CD8-positive, alpha-beta memory T cell (primary cell): Measurements from ENCODE around the gene ERG. TPM values are rescaled to one million over a fixed set of nuclear protein-coding genes. Genes with fewer than 3 reads are reported as not detected.
A peak's percentile ranks its signal among the peaks of the same experiment; 100 is the strongest.

Source experiments
- CTCF ChIA-PET: fragments of 350-600 bp; sonication (Branson Sonifier 250); formaldehyde crosslinking; loops from one replicate; lab custom pipeline; 2021; ENCODE audit warnings: antibody characterized with exemption; lab: Charles Lee
- POLR2A ChIA-PET: fragments of 350-600 bp; sonication (Branson Sonifier 250); formaldehyde crosslinking; loops from one replicate; lab custom pipeline; 2021; ENCODE audit warnings: antibody characterized with exemption; lab: Charles Lee
- DNase-seq, 5 donors: peaks; one replicate each; pipeline versions ENCODE4 v3.0.0 to v3.0.0-alpha.2; 2020 to 2022; ENCODE audit warnings: mixed read lengths in 1 of 5
- H3K27ac ChIP-seq: one replicate; pipeline ENCODE4 v1.7.0; 2013; ENCODE audit warnings: low read depth, mild to moderate bottlenecking, low read length, moderate library complexity
- H3K27me3 ChIP-seq: 2 replicates; pipeline ENCODE4 v1.7.0; 2013; ENCODE audit warnings: low read length, mild to moderate bottlenecking; ENCODE audit not compliant: insufficient read depth, poor library complexity, severe bottlenecking
- H3K36me3 ChIP-seq: 2 replicates; pipeline ENCODE4 v1.7.0; 2013; ENCODE audit warnings: mild to moderate bottlenecking, low read length, moderate library complexity; ENCODE audit not compliant: insufficient read depth
- H3K4me1 ChIP-seq: 2 replicates; pipeline ENCODE4 v1.7.0; 2013; ENCODE audit warnings: mild to moderate bottlenecking, low read length, moderate library complexity; ENCODE audit not compliant: insufficient read depth
- H3K4me3 ChIP-seq: 2 replicates; pipeline ENCODE4 v1.7.0; 2013; ENCODE audit warnings: mild to moderate bottlenecking, low read length
- H3K9me3 ChIP-seq: 2 replicates; pipeline ENCODE4 v1.7.0; 2013; ENCODE audit warnings: mild to moderate bottlenecking, low read length
- H3K27ac Mint-ChIP-seq, 8 donors: one replicate each; pipeline ENCODE4 v1.8.0; 2020 to 2021; ENCODE audit warnings: mixed read lengths in 8 of 8, mild to moderate bottlenecking in 6 of 8, inconsistent platforms in 3 of 8, moderate library complexity in 3 of 8
- H3K27me3 Mint-ChIP-seq, 2 donors: one replicate each; pipeline ENCODE4 v1.8.0; 2020 to 2021; ENCODE audit warnings: mixed read lengths in 2 of 2, mild to moderate bottlenecking in 1 of 2, moderate library complexity in 1 of 2
- H3K36me3 Mint-ChIP-seq, 3 donors: one replicate each; pipeline ENCODE4 v1.8.0; 2020 to 2021; ENCODE audit warnings: mixed read lengths in 3 of 3, inconsistent platforms in 1 of 3, mild to moderate bottlenecking in 1 of 3
- H3K4me1 Mint-ChIP-seq, 3 donors: one replicate each; pipeline ENCODE4 v1.8.0; 2020 to 2021; ENCODE audit warnings: mixed read lengths in 3 of 3, inconsistent platforms in 1 of 3, mild to moderate bottlenecking in 1 of 3
- H3K4me3 Mint-ChIP-seq, 7 donors: one replicate each; pipeline ENCODE4 v1.8.0; 2020 to 2021; ENCODE audit warnings: mixed read lengths in 7 of 7, mild to moderate bottlenecking in 6 of 7, moderate library complexity in 4 of 7, inconsistent platforms in 2 of 7
- H3K9me3 Mint-ChIP-seq, 5 donors: one replicate each; pipeline ENCODE4 v1.8.0; 2020 to 2022; ENCODE audit warnings: mixed read lengths in 5 of 5, mild to moderate bottlenecking in 3 of 5, moderate library complexity in 2 of 5, inconsistent platforms in 1 of 5
- polyA plus RNA-seq: library from polyadenylated mRNA; unstranded; fragments of 300-500 nt; fragmentation: Illumina TruSeq; gene quantifications from one replicate; pipeline ENCODE4 v1.2.3, GENCODE V29; 2021
- total RNA-seq, 2 experiments: library from RNA; stranded (reverse); gene quantifications; one replicate each; pipeline ENCODE4 v1.2.3, GENCODE V29; 2021

ERG gene
- total and polyA plus RNA-seq, 3 experiments from 2014 or later, result not detected

DNA sequence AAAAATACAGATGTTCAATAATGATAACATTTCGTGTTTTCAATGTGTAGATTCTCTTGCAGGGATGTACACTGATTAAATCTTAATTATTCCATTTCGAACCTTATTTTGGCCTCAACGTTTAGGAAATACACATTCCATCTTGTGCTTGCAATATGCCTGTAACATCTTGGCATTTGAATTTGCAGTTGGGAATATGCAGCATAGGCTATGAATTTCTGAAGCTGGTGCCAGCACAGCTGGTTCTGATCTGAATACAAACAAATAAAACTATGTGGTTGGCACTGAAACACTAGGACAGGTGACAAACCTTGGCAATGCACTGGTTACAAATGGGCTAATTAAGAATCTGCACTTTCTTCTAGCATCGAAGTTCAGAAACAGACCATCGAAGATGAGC is 108.4 kb downstream of the ERG start:
- POLR2A ChIA-PET, result no interaction called here
- CTCF ChIA-PET, result no interaction called here

DNA sequence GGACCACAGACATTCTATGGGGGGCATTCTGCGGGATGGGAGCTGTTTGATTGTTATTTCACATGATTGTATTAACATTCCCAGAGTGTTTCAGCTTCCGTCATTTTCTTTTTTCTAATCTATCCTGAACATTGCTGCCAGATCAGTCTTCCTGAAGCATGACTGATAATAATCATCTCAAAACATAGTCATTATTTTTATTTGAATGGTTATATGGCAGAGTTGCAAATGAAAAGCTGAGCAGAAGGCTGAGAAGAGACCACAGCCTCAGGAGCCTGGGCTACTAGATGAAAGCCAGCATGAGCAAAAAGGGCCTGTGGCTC is 109.0 kb downstream of the ERG start:
- Mint-ChIP-seq H3K27ac (no peak overlapping the region), H3K36me3 (no peaks in the 10 kb centered on the region), H3K9me3 (peaks cover 0 to 3% (median 0%) of the 10 kb centered on the region in 5 donors), H3K27me3 (peaks cover 3% of the 10 kb centered on the region in 2 donors), H3K4me3 (no peak overlapping the region), H3K4me1 (no peaks in the 10 kb centered on the region)
- CTCF ChIA-PET, result no interaction called here
- Histone ChIP-seq H3K36me3 (no peaks in the 10 kb centered on the region), H3K27ac (no peak overlapping the region), H3K9me3 (no peaks in the 10 kb centered on the region), H3K27me3 (no peaks in the 10 kb centered on the region), H3K4me3 (no peak overlapping the region), H3K4me1 (no peaks in the 10 kb centered on the region)
- POLR2A ChIA-PET, result no interaction called here
- no peak for DNase-seq

More for the DNA sequence above, 108.4 kb downstream of the ERG start:
- Mint-ChIP-seq H3K4me1 (no peaks in the 10 kb centered on the region), H3K36me3 (no peaks in the 10 kb centered on the region), H3K27me3 (peaks cover 3% of the 10 kb centered on the region in 2 donors), H3K9me3 (peaks cover 0 to 3% (median 0%) of the 10 kb centered on the region in 5 donors), H3K4me3 (no peak overlapping the region), H3K27ac (no peak overlapping the region)
- Histone ChIP-seq H3K27me3 (no peaks in the 10 kb centered on the region), H3K4me3 (no peak overlapping the region), H3K27ac (no peak overlapping the region), H3K9me3 (no peaks in the 10 kb centered on the region), H3K4me1 (no peaks in the 10 kb centered on the region), H3K36me3 (no peaks in the 10 kb centered on the region)
- DNase-seq, result no peak

DNA sequence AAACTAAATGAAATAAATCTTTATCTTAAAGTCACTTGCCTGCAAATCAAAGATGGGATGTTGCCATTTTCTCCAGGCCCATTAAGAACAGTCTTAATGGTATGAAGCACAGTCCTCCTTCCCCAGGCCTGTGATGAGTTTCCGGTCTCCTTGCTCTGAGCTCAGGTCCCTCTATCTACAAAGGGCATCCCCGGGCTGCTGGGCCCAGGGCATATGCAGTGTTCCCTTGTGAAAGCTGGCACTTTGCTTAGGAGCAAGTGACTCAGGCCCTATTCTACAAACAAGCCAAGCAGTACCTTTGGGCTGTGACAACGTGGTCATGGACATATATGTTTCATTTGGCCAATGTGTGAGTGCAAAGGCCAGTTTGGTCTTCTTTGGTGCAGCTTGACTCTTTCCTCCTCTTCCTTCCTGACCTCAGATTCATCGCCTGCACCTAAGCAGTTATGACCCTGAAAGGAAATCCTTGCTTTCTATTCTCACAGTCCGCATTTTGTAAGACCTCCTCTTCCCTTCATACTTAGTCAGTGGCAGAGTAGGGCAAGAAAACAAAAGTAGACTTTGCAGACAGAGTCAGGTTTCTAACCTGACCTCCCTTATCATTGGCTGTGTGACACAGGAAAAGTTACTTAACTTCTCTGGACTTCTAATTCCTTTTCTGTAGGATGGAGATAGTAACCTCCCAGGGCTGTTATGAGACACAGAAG is 109.5 kb downstream of the ERG start:
- H3K4me1 Mint-ChIP-seq, result no peaks in the 10 kb centered on the region
- no peak for DNase-seq
- H3K27ac ChIP-seq, result no peak overlapping the region
- no peak overlapping the region for H3K27ac Mint-ChIP-seq
- H3K4me1 ChIP-seq, result no peaks in the 10 kb centered on the region
- no peak overlapping the region for H3K4me3 Mint-ChIP-seq
- ChIA-PET CTCF (no interaction called here), POLR2A (no interaction called here)
- peaks cover under 1 to 3% of the 10 kb centered on the region in 2 donors for H3K27me3 Mint-ChIP-seq
- peaks cover 0 to 3% (median 0%) of the 10 kb centered on the region in 5 donors for H3K9me3 Mint-ChIP-seq
- no peaks in the 10 kb centered on the region for H3K36me3 ChIP-seq
- no peaks in the 10 kb centered on the region for H3K9me3 ChIP-seq
- no peak overlapping the region for H3K4me3 ChIP-seq
- no peaks in the 10 kb centered on the region for H3K27me3 ChIP-seq
- no peaks in the 10 kb centered on the region for H3K36me3 Mint-ChIP-seq

DNA sequence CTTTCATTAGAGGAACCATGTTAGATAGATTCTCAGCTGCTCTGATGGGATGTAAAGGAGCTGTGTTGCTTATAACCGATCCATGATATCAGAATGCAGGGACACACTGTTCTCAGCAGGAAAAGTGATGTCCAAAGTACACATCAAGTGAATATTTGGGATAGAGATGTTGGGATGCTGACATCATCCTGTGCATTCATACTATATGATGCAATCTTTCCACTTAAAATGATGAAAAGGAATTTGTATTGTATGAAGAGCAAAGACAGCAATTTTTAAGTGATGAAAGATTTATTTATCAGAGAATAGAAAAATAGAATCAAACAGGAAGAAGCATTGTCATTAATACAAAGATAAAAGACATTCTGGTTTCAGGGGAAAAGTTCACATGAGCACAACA is 110.1 kb downstream of the ERG start:
- Mint-ChIP-seq H3K4me1 (no peaks in the 10 kb centered on the region), H3K27me3 (peaks cover 1 to 3% of the 10 kb centered on the region in 2 donors), H3K27ac (peak overlapping the region in 1 of 8 donors; percentile 29), H3K4me3 (no peak overlapping the region), H3K36me3 (no peaks in the 10 kb centered on the region), H3K9me3 (peaks cover 0 to 3% (median 0%) of the 10 kb centered on the region in 5 donors)
- Histone ChIP-seq H3K36me3 (no peaks in the 10 kb centered on the region), H3K4me3 (no peak overlapping the region), H3K4me1 (no peaks in the 10 kb centered on the region), H3K9me3 (no peaks in the 10 kb centered on the region), H3K27me3 (no peaks in the 10 kb centered on the region), H3K27ac (no peak overlapping the region)
- CTCF ChIA-PET, result no interaction called here
- DNase-seq, result no peak
- POLR2A ChIA-PET, result no interaction called here

DNA sequence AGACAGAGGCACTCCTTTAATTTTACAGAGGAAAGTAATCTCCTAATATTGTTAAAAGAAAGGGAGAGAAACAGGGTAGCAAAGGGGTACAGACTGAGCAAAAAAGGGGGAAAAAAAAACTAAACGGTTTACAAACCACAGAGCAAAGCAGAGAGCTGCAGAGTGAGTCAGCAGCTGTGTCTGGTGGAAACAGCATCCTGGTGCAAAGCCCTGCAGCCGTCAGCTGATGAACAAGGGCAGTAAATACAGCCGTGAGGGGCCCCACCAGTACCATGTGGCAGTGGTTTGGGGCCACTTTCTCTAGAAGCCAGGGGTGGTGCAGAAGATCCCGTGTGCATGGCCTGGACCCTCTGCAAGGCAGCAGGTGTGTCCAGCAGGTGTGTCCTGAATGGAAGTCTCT is 111.3 kb downstream of the ERG start:
- Mint-ChIP-seq H3K4me1 (no peaks in the 10 kb centered on the region), H3K9me3 (no peaks in the 10 kb centered on the region), H3K27me3 (peaks cover 3 to 4% of the 10 kb centered on the region in 2 donors), H3K27ac (no peak overlapping the region), H3K36me3 (no peaks in the 10 kb centered on the region), H3K4me3 (no peak overlapping the region)
- Histone ChIP-seq H3K27me3 (no peaks in the 10 kb centered on the region), H3K4me3 (no peak overlapping the region), H3K9me3 (no peaks in the 10 kb centered on the region), H3K4me1 (no peaks in the 10 kb centered on the region), H3K36me3 (no peaks in the 10 kb centered on the region), H3K27ac (no peak overlapping the region)
- ChIA-PET CTCF (no interaction called here), POLR2A (no interaction called here)
- no peak for DNase-seq

DNA sequence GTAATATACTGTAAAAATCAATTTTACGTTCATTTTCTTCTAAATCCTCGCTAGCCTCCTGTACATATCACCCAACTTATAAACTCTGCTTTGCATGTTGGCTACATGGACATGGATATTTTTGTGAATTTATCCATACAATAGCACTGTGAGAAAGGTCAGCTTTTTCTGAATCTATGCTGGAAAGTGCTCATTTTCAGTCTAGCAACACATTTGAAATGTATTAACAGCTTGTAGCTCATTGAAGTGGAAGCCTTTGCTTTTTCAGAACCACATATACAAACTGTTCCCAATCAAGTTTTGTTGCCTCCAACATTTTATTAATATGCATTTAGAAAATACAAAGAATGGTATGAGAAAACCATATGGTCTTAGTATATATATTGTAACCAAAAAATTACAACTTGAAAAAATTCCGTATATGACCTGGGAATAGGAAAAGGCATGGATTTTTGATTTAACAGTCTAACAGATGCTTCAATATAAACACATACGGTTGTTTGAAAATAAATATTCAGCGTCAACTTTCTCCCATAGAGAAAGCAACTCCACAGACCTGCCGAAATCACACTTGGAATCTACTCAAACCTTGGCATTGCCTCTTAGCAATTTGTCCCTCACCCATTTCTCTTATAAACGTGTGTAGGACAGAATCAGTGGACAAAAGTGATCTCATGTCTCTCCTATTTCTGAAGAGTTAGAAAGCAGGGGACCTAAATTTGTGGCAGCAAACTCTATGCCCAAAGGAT is 112.7 kb downstream of the ERG start:
- Histone ChIP-seq H3K27ac (no peak overlapping the region), H3K27me3 (no peaks in the 10 kb centered on the region), H3K4me1 (no peaks in the 10 kb centered on the region), H3K4me3 (no peak overlapping the region), H3K9me3 (no peaks in the 10 kb centered on the region), H3K36me3 (no peaks in the 10 kb centered on the region)
- Mint-ChIP-seq H3K9me3 (no peaks in the 10 kb centered on the region), H3K27me3 (peaks cover 0 to 4% of the 10 kb centered on the region in 2 donors), H3K36me3 (no peaks in the 10 kb centered on the region), H3K4me3 (no peak overlapping the region), H3K27ac (no peak overlapping the region), H3K4me1 (no peaks in the 10 kb centered on the region)
- no peak for DNase-seq
- POLR2A ChIA-PET, result no interaction called here
- CTCF ChIA-PET, result no interaction called here

DNA sequence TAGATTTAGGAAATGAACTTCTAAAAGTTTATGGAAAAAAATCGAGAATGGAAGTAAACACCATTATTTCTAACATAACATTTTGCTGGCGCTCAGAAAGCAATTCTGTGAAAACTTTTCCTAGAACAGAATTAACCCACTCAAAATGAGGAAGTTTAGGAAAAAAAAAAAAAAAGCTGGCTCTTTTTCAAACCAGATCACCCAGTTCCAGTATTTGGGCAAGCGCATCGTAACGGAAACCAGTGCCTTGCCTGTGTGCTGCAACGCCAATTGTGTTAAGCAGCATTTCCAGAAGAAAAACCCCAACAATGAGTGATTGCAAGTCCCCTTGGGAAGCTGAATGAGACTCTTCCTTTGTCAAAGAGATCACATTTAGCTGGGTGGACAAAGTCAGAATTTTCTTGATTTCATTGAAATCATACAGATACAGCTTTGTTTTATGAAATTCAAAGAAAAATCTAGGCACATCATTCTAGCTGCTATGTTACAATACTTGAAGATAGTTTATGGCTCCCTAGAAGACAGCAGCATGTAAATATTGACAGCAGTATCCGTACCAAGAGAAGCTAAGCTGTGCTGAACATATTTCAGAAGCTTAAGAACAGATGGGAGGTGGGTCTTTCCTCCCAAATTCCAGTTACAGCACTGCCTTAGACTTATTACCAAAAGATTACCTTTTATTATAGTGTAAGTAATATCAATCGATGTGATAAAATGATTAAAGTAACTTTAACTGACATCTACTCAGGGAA is 113.4 kb downstream of the ERG start:
- Histone ChIP-seq H3K4me3 (no peak overlapping the region), H3K27ac (no peak overlapping the region), H3K4me1 (no peaks in the 10 kb centered on the region), H3K27me3 (no peaks in the 10 kb centered on the region), H3K36me3 (no peaks in the 10 kb centered on the region), H3K9me3 (no peaks in the 10 kb centered on the region)
- no peaks in the 10 kb centered on the region for H3K4me1 Mint-ChIP-seq
- no peak for DNase-seq
- no peak overlapping the region for H3K4me3 Mint-ChIP-seq
- no peak overlapping the region for H3K27ac Mint-ChIP-seq
- peaks cover 0 to 2% (median 0%) of the 10 kb centered on the region in 5 donors for H3K9me3 Mint-ChIP-seq
- H3K36me3 Mint-ChIP-seq, result no peaks in the 10 kb centered on the region
- peaks cover 4 to 5% of the 10 kb centered on the region in 2 donors for H3K27me3 Mint-ChIP-seq
- POLR2A ChIA-PET, result no interaction called here
- CTCF ChIA-PET, result no interaction called here

DNA sequence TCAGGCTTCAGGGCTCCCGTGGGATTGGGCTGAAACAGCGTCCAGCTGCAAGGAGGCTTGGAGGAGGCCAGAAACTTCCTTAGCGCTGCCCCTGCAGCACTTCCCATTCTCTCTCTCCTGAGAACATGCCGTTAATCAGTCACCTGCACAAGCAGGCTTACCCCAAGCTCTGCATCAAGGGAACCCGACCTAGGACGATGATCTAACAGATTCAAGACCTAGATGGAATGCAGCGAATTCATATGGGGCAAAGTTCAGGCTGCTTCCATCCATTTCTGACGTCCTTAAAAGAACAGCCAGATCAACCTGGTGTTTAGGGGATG is 114.1 kb downstream of the ERG start:
- no peak for DNase-seq
- ChIA-PET POLR2A (no interaction called here), CTCF (no interaction called here)
- H3K36me3 ChIP-seq, result no peaks in the 10 kb centered on the region
- H3K27me3 ChIP-seq, result no peaks in the 10 kb centered on the region
- Mint-ChIP-seq H3K36me3 (no peaks in the 10 kb centered on the region), H3K4me1 (no peaks in the 10 kb centered on the region), H3K4me3 (no peak overlapping the region), H3K27ac (no peak overlapping the region), H3K27me3 (peaks cover 4 to 5% of the 10 kb centered on the region in 2 donors), H3K9me3 (peaks cover 0 to 2% (median 0%) of the 10 kb centered on the region in 5 donors)
- no peak overlapping the region for H3K27ac ChIP-seq
- H3K9me3 ChIP-seq, result no peaks in the 10 kb centered on the region
- no peaks in the 10 kb centered on the region for H3K4me1 ChIP-seq
- H3K4me3 ChIP-seq, result no peak overlapping the region
